HepG2 (cell line): Measurements from ENCODE around the gene SAMD4A. TPM values are rescaled to one million over a fixed set of nuclear protein-coding genes. Genes with fewer than 3 reads are reported as not detected.

Experiments
- AFF4 ChIP-seq: sonication (generic); formaldehyde crosslinking; IDR thresholded peaks from 2 replicates; pipeline ENCODE4 v1.4.0; 2020; ENCODE audit warnings: missing genetic modification reagents
- BRD4 ChIP-seq: sonication (generic); formaldehyde crosslinking; IDR thresholded peaks from 2 replicates; pipeline ENCODE4 v1.4.0; 2020; ENCODE audit warnings: missing genetic modification reagents
- CBFB ChIP-seq: sonication (generic); formaldehyde crosslinking; IDR thresholded peaks from 2 replicates; pipeline ENCODE4 v1.4.0; 2020; ENCODE audit warnings: missing genetic modification reagents
- CHD2 ChIP-seq: IDR thresholded peaks from 2 replicates; pipeline ENCODE4 v1.6.1; 2011; ENCODE audit warnings: low read depth, low read length, improper control_type of control experiment
- GZF1 ChIP-seq: sonication (generic); formaldehyde crosslinking; IDR thresholded peaks from 2 replicates; pipeline ENCODE4 v1.5.1; 2020; ENCODE audit warnings: mild to moderate bottlenecking, missing genetic modification reagents
- HDAC1 ChIP-seq: sonication (generic); formaldehyde crosslinking; IDR thresholded peaks from 2 replicates; pipeline ENCODE4 v1.5.1; 2020; ENCODE audit warnings: mild to moderate bottlenecking, missing genetic modification reagents
- HOXA7 ChIP-seq: sonication (generic); formaldehyde crosslinking; IDR thresholded peaks from 2 replicates; pipeline ENCODE4 v1.8.1; 2022; ENCODE audit warnings: mild to moderate bottlenecking, missing genetic modification reagents, moderate library complexity
- MAF1 ChIP-seq: sonication (generic); formaldehyde crosslinking; IDR thresholded peaks from 2 replicates; pipeline ENCODE4 v1.5.0; 2020; ENCODE audit warnings: missing genetic modification reagents, borderline replicate concordance
- PCBP1 ChIP-seq: fragments of 200-400 bp; formaldehyde crosslinking; IDR thresholded peaks from 2 replicates; pipeline ENCODE4 v1.6.1; 2017; ENCODE audit warnings: mild to moderate bottlenecking, low read depth, low read length, borderline replicate concordance
- RFX1 ChIP-seq: fragments of 450-650 bp; IDR thresholded peaks from 2 replicates; pipeline ENCODE4 v1.6.1; 2017
- RORA ChIP-seq: sonication (generic); formaldehyde crosslinking; IDR thresholded peaks from 2 replicates; pipeline ENCODE4 v1.5.0; 2020; ENCODE audit warnings: mild to moderate bottlenecking, missing genetic modification reagents, moderate library complexity
- SRY ChIP-seq: sonication (generic); formaldehyde crosslinking; IDR thresholded peaks from 2 replicates; pipeline ENCODE4 v1.8.0; 2022; ENCODE audit warnings: mild to moderate bottlenecking, missing genetic modification reagents
- ZNF101 ChIP-seq: sonication (generic); formaldehyde crosslinking; IDR thresholded peaks from 2 replicates; pipeline ENCODE4 v1.4.0; 2020; ENCODE audit warnings: mild to moderate bottlenecking, low read depth, missing genetic modification reagents, borderline replicate concordance
- ZNF256 ChIP-seq: sonication (generic); formaldehyde crosslinking; conservative IDR thresholded peaks from 2 replicates; pipeline ENCODE4 v1.4.0; 2020; ENCODE audit warnings: missing genetic modification reagents
- ZNF543 ChIP-seq: sonication (generic); formaldehyde crosslinking; IDR thresholded peaks from 2 replicates; pipeline ENCODE4 v1.4.0; 2020; ENCODE audit warnings: mild to moderate bottlenecking, missing genetic modification reagents
- ZNF883 ChIP-seq: sonication (generic); formaldehyde crosslinking; IDR thresholded peaks from 2 replicates; pipeline ENCODE4 v1.5.1; 2020; ENCODE audit warnings: mild to moderate bottlenecking, missing genetic modification reagents; ENCODE audit errors: not compliant biosample characterization
- polyA plus RNA-seq, 8 experiments: library from polyadenylated mRNA; depleted of rRNA in 3 of 8; stranded (reverse) in 7 of 8; unstranded in 1 of 8; fragments of >200 nt; fragmentation: Illumina TruSeq in 4 of 8; extraction: Trizol in 4 of 8; gene quantifications; 2 replicates each; pipeline versions ENCODE4 v1.2.1 to v1.2.3, GENCODE V29; 2011 to 2016; ENCODE audit warnings: low read depth in 4 of 8, missing spikeins in 1 of 8, mixed read lengths in 1 of 8; ENCODE audit not compliant: insufficient read depth in 1 of 8
- total RNA-seq, 5 experiments: library from RNA; depleted of rRNA; stranded (reverse); fragments of >200 nt; fragmentation: Illumina TruSeq; extraction: Trizol; gene quantifications; 2 replicates each; pipeline ENCODE4 v1.2.3, GENCODE V29; 2016; ENCODE audit warnings: low read depth in 1 of 5
- TF ChIP-seq, protein P1 (sequence below): fragments of 450-650 bp; IDR thresholded peaks from 2 replicates; pipeline ENCODE4 v1.6.1; 2017; ENCODE audit warnings: mild to moderate bottlenecking

The SAMD4A gene
- total and polyA plus RNA-seq, 2 of the 13 experiments (the other 11 are each of a cell fraction or from before 2014, with no cell fraction given) = 11.8 to 13.0 TPM

DNA sequence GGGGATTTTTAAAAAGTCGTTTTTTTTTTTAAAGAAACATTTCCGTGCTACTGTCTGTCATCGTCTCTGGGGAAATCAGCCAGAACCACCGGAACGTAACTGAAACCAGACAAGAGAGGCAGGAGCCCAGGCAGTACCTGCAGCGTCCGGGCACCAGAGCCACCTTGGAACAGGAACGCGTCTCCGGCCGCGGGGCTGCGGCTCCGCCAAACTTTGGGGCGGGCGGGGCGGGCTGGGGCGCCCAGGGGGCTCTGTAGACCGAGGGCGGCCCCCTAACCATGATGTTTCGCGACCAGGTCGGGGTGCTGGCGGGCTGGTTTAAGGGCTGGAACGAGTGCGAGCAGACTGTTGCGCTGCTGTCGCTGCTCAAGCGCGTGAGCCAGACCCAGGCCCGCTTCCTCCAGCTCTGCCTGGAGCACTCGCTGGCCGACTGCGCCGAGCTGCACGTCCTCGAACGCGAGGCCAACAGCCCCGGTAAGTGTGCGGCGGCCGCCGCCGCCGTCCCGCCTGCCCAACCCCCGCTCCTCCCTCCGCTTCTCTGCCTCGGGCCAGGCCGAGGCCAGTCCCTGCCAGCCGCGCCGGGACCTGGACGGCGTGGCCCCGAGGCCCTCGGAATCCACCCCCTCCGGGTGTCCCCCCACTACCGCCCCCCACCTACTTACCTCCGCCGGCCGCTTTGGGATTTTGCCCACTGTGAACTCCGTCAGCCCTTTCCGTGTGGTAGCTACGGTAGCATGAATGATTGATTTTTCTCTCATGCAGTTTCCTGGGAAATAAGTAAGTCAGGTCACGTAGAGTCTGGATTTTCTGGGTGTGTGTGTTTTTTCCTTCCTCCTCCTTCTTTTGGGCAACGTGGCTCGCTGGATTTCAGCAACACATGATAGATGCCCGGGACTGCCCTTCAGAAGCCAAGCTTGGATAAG, 972 bp downstream of the SAMD4A start (continued):
- TF ChIP-seq ZNF883 = no peak
- TF ChIP-seq ZNF543 (CRISPR knock-in tag) = no peak
- no peak for TF ChIP-seq ZNF256 (CRISPR knock-in tag)
- TF ChIP-seq SRY (CRISPR knock-in tag) = no peak
- TF ChIP-seq MAF1 (CRISPR knock-in tag) = no peak
- TF ChIP-seq AFF4 (CRISPR knock-in tag) = no peak
- no peak for TF ChIP-seq HDAC1 (CRISPR knock-in tag)
- no peak for TF ChIP-seq CHD2
- no peak for TF ChIP-seq GZF1 (CRISPR knock-in tag)
- no peak for TF ChIP-seq PCBP1
- no peak for TF ChIP-seq ZNF101
- TF ChIP-seq CBFB (CRISPR knock-in tag) = no peak
- TF ChIP-seq, protein P1, sequence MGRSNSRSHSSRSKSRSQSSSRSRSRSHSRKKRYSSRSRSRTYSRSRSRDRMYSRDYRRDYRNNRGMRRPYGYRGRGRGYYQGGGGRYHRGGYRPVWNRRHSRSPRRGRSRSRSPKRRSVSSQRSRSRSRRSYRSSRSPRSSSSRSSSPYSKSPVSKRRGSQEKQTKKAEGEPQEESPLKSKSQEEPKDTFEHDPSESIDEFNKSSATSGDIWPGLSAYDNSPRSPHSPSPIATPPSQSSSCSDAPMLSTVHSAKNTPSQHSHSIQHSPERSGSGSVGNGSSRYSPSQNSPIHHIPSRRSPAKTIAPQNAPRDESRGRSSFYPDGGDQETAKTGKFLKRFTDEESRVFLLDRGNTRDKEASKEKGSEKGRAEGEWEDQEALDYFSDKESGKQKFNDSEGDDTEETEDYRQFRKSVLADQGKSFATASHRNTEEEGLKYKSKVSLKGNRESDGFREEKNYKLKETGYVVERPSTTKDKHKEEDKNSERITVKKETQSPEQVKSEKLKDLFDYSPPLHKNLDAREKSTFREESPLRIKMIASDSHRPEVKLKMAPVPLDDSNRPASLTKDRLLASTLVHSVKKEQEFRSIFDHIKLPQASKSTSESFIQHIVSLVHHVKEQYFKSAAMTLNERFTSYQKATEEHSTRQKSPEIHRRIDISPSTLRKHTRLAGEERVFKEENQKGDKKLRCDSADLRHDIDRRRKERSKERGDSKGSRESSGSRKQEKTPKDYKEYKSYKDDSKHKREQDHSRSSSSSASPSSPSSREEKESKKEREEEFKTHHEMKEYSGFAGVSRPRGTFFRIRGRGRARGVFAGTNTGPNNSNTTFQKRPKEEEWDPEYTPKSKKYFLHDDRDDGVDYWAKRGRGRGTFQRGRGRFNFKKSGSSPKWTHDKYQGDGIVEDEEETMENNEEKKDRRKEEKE = no peak
- no peak for TF ChIP-seq RFX1
- no peak for TF ChIP-seq BRD4
- TF ChIP-seq RORA (CRISPR knock-in tag) = no peak
- TF ChIP-seq HOXA7 = no peak
